DMS114 treated with DMSO at 0.1 percent for 48 hours (cell line): ENCODE results near the gene GTF3C5.
"Not testable (repeated sequence)": the region's sequence is repeated elsewhere in the genome, so short reads cannot be mapped to it uniquely, and the experiment has no call there.

Experiments used
- DNase-seq: peaks from one replicate; lab custom pipeline; 2025; ENCODE audit not compliant: unreplicated experiment; lab: John Stamatoyannopoulos, UW

The GTF3C5 gene

DNA sequence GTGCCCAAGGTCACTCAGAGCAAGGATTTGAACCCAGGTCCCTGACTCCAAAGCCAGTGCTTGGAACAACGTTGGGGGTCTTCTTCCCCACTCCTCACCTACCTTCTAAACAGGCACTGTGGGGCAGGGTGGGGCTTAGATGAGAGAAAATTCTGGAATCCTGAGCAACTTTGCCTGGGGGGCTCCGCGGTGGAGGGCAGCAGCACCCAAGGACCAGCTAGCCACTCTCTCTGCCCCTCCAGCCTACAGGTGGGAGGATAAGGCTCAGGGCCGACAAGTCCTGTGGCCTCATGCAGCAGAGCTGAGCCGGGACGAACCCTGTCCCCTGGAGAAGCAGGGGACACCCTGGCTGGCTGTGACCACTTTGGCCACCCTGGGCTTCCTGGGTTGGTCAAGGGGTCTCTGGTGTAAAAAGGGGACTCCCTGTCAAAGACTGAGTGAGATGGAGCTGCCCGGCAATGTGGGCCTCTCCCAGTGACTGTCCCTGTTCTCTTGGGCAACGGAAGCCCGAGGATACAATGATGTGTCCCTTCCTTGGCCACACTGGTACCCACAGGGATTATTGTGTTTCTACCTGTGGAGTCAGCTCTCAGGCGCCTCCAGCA, 57.5 kb downstream of the GTF3C5 start:
- DNase-seq = no peak

DNA sequence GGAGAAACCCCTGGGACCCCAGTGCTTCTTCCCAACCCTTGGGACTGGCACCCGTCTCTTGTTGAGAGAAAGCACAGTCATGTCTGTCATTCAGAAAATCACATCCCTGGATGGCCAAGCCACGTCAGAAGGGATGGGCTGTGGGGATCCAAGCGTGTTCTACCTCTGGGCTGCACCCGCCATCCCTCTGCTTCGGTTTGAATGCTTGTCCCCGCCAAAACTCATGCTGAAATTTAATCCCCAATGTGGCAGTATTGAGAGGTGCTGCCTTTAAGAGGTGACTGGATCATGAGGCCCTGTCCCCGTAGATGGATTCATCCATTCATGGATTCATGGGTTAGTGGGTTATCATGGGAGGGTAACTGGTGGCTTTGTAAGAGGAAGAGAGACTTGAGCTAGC, 58.0 kb downstream of the GTF3C5 start:
- no peak for DNase-seq

DNA sequence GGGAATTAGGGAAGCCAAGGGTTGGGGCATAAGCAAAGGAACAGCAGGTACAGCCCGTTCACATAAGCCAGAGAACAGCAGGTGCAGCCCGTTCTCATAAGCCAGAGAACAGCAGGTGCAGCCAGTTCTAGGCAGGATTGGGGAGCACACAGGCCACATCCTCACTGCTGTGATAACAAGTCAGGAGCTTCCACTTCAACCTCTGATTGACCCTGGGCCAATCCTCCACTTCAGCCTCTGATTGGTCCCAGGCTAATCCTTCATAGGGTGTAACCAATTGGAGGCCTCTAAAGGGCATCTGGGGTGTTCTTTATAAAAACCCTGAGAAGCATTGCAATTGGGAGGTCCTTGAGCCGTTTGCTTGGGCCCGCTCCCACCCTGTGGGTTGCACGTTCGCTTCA, 58.5 kb downstream of the GTF3C5 start:
- no peak for DNase-seq

DNA sequence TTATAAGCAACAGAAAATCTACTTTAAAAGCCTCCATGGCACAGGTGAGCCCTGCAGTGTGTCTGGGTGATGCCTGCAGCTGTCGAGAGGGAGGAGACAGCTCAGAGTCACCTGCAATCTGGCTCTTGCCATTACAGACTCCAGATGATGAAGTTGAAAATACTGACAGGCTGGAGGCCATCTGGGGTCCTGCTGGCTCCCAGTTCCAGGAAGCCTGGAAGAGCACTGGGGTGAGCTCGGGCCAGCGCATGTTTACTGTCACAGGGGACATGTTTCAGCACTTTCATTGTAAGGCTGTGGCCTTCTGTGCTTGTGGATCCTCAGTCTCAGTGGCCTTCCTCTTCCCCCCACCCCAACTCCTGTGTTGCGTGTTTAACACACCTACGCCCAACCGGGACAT, 59.4 kb downstream of the GTF3C5 start:
- DNase-seq = no peak

DNA sequence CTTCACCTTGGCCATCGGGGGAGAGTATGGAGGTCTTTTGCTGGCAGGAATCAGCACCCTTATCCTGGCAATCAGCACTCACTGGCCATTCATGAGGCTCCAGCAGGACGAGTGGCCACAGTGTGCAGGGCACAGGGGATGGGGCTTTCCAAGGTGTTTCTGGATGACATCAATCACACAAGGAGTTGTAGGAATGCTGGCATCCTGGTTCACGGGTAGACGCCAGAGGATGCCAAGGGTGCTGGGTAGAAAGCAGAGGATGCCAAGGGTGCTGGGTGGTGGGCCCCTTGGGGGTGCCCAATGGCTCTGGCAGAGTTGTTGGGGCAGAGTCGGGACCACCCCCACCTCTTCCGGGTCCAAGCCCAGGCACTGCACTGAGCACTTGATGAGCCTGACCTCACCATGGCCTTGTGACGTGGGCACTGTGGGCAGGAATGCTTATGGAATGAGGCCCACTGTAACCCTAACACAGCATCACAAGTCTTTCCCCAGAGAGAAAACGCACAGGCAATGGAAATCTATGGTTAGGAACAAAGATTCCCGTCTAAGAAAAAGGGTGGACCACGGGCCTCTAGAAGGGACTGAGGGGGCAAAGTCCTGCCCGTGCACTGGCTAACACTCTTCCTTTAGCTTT, 60.1 kb downstream of the GTF3C5 start:
- no peak for DNase-seq

DNA sequence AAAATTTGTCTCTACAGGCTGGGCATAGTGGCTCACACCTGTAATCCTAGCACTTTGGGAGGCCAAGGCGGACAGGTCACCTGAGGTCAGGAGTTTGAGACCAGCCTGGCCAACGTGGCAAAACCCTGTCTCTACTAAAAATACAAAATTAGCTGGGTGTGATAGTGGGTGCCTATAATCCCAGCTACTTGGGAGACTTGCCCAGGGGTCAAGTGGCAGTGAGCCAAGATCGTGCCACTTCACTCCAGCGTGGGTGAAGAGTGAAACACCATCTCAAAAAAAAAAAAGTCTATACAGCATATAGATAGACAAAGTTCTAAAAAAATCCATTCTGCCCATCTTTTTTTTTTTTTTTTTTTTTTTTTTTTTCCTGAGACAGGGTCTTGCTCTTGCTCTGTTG, 63.6 kb downstream of the GTF3C5 start:
- DNase-seq = not testable (repeated sequence)

DNA sequence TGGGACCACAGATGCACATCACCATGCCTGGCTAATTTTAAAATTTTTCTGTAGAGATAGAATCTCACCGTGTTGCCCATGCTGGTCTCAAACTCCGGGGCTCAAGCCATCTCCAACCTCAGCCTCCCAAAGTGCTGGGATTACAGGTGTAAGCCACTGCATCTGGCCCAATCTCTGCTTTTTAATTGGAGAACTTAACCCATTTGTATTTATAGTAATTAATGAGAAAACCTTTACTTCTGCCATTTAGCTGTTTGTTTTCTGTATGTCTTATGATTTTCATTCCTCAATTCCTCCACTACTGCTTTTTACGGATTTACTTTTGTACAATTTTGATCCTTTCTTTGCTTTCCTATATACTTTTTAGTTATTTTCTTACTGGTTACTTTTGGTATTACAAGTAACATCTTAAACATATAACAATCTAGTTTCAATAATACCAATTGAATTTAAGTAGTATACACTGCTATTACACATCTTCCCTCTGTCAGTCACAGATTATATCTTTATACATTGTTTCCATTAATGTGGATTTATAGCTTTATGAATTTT, 64.1 kb downstream of the GTF3C5 start:
- DNase-seq = no peak

DNA sequence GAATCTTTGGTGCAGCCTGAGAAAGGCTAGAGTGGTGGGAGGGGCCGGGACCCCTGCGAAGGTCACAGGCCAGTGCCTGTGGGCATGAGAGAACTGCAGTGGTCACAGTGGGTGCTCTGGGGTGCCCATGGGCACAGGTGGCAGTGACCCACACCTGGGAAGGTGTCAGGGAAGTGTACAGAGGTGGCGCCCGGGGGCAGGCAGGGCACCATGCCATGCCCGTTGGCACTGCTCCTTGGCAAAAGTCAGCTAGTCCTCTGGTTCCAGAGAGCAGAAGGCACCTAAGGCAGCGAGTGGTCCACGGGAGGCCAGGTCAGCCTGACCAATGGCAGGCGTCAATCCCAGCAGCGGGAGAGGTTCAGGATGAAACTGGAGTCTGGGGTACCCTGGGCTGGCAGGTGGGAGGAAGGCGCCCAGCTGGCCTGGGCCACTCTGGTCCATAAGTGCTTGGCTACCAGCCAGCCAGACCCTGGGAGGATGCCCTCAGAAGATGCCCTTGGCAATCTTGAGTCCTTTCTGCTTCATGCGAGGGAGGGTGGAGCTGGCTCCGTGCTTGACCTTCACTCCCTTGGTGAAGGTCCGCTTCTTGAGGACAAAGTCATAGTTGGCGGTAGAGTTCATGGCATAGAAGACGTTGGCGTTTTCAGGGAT, 67.4 kb downstream of the GTF3C5 start:
- DNase-seq = no peak

DNA sequence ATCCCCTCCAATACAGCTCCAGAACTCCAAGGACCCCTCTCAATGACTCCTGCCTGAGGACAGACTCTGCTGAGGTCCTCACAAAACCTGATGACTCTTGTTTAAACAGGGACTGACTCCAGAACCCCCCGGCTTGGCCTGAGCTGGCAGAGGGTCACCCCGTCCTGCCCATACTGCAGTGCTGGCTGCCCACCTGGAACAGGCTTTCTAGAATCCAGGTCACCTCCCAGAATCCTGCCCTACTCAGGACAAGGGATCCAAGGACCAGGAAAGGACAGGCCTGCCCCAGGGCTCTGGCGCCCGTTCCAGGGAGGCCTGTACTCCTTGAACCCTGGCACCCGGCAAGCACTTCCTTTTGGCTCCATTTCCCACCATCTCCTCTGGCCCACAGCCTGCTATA, 68.1 kb downstream of the GTF3C5 start:
- DNase-seq = no peak

DNA sequence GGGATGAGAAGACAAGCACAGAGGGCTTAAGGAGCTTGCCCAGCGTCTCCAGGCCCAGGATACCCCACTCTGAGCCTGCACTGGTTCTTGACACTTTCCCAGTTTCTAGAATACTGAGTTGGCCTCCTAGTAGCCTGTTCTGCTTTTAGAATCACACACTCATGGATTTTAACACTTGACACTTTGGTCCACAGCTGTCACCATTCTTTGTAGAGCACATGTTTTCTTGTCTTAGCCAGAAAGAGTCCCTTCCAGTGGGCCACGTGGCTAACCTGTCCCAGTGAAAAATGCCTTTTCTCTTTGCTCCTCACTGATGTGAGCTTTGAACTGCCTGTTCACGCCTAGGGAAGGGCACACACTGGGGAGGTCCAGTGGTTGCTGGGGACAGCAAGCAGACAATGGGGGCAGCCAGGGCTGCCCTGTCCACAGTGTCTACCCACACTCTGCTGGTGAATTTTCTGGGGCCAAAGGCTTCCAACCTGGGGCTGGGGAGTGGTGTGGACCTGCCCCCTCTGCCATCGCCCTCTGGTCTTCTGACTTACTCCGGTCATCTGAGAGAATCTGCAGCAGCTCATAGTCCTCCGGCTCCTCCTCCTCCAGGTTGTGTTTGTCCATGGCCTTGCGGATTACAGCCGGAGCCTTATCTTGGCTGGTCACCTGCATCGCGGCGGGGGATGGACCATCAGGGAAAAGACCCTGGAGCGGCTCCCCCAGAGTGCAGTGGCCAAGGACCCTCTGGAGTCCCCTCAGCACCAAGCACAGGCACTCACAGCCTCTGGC, 69.1 kb downstream of the GTF3C5 start:
- no peak for DNase-seq

DNA sequence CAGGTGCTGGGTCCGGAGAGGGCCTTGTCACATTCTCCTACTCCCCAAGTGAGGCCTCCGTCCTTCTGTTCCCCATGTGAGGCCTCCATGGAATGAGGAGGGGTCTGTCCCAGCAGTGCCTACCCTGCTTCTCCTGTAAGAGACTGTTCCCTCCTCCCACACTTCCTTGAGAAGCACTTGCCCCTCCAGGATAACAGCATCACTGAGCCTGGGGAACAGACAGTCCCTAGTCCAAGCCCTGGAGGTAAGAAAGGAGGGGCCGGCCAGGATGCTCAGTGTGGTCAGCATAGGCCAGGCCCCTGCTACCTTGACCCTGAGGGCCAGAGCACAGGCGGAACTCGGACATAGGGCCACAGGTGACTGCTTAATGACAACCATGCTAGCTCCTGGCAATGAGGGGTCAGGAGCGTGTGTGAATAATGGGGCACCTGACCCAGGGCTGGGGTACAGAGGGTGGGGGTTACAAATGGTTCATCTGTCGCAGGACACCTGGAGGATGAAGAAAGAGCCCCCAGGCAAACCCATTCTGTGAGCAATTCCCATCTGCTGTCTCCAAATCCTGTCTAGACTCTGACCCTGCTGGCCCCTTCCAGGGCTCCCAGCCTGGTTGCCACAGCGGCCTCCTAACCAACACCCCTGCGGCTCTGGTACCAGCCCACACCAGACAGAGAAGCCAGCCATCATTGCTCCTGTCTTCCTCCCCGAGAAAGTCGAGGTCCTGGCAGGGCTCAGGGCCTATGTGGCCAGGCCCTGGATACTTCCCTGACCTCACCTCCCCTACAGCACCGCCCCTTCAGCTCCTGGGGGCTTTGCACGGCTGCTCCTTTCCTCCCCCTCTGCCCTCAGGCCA, 69.9 kb downstream of the GTF3C5 start:
- no peak for DNase-seq

DNA sequence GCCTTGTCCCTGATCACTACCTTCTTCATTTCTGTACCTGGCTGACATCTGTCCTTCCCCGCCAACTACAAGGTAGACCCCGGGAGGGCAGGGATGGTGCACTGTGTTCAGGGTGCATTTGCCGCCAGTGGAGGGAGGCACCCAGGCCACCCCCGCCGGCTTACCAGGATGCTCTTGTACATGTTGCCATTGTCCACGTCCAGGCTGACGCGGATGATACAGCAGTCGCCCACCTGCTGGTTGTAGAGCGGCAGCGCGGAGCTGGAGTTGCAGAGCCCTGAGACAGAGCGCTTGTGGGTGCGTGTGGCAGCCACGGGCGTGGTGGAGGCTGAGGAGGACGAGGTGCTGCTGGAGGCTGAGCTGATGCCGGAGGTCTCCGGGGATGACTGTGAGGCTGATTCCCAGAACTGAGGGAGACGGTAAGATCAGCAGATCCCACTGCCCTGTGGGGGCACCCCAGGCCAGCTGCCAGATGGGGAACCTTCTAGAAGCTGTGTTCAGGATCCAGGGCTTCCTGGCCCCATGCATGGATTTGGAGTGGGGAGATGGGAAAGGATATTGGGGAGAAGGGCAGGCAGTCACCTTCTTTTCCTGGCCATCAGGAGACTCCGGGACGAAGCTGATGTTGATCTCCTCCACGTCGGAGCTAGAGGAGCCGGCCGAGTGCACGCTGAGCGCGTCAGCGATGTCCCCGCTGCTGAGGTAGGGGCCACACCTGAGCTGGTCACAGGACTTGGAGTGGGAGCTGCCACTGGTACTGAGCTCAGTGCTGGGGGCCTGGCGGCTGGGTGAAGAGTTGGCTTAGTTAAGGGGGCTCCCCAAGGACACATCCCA, 70.8 kb downstream of the GTF3C5 start:
- no peak for DNase-seq

DNA sequence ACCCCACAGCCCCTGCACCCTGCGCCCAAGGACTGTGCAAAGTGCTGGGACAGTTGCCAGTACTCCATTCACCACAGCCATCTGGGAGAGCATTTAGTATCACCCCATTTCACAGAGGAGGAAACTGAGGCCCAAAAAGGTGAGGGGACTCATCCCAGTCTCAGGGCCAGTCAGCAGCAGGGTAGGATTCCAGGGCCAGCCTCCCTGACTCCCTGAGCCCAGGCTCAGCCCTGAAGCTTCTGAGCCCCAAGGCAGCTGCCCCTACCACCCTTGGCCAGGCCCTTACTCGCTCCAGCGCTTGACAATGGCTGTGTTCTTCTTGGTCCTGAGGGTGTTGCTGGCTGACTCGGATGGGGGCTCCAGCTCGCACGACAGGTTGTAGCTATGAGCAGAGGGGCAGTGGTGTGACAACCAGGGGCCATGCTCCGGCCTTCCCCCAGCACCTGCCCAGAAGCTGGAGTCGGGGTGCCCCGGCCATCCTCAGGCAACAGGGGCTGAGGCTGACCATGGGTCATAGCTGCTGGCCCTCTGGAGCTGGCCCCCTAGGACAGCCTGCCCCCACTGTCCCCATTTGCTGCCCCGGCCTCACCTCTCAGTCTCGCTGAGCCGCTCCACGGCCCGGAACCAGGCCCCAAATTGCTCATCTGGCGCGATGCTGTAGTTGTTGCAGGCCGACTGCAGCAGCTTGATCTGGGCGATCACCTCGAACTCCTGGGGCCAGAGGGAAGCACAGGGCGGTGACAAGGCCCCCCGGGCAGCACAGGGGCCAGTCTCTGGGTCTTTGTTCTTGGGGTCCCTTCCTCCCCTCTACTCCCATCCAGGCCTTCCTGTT, 71.6 kb downstream of the GTF3C5 start:
- no peak for DNase-seq

DNA sequence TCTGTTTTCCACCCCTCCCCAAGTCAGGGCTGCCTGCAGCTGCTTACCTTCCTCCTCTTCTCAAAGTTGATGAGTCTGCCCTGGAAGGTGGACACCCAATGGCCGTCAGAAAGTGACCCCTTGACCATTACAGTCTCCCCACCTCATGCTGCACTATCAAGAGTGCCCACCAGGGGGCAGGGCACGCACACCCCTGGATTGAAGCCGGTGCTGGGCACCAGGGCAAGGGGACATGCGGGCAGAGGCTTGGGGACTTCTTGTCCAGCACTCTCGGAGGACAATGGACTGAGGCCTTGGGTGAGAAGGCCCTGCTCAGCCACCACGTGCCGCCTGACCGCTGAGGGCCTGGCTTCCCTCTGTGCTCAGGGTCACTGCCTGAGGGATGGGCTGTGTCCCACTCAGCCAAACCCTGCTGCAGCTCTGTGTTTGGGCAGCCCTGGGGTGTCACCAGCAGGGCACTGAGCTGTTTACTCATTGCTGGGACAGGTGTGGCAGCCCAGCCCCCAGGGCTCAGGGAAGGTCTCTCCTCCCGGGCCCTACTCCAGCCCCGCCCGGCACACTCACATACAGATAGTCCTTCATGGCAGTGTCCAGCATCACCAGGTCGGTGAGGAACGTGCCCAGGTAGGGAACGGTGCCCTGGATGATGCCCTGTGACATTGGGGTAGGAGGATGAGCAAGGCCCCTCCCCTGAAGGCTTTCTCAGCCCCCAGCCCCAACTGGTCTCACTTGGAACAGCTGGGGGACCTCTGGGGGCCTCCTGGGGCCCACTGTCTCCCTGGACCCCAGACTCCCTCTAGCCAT, 72.6 kb downstream of the GTF3C5 start:
- DNase-seq = no peak

DNA sequence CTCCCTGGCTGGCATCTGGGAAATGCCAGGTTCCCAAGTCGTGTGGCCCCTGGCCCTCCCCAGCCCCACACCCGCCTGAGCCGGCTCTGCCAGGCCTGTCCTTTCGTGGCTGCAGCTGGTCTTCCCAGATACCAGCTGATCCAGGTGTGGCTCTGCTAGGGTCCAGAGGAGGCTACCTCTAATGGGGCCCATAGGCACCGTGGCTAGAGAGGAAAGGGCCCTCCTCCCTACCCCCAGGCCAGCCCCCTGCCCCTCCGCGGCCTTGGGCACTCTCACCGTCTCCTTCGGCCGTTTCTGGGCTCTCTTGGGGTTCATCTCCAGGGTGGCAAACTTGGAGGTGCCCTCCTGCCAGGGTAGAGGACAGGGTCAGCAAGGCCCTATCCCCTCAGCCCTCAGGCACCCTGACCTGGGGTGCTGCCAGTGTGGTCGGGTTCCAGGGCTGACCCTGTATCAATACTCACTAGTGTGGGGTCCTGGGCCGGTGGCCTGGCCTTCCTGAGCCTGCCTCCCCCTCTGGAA, 73.2 kb downstream of the GTF3C5 start:
- DNase-seq = no peak

DNA sequence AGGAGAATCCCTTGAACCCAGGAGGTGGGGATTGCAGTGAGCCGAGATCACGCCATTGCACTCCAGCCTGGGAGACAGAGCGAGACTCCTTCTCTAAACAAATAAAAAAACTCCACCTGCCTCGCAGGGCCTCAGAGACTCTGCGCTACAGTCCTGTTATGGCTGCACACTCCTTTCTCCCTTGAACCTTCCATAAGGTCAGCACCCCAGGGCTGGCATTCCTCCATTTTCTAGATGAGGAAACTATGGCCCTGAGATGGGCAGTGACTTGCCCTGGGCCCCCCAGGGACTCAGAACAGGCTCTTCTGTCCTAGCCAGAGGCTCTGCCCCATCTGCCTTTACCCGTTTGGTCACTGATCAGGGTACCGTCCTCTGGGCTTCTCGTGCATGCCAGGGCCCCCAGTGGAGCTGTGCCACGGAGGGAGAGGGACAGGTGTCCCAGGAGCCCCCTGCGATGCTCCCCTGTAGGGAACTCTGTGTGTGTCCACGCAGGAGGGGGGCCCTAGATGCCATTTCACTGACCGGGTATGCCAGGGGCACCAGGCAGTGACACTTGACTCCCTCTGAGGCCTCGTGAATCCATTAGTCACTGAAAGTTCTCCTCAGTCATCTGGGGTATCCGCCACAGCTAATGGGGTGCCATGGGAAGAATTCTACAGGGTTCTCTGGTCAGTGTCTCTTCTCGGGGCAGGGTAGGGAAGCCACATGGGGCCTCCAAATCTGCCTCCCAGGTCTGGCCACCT, 74.1 kb downstream of the GTF3C5 start:
- no peak for DNase-seq

DNA sequence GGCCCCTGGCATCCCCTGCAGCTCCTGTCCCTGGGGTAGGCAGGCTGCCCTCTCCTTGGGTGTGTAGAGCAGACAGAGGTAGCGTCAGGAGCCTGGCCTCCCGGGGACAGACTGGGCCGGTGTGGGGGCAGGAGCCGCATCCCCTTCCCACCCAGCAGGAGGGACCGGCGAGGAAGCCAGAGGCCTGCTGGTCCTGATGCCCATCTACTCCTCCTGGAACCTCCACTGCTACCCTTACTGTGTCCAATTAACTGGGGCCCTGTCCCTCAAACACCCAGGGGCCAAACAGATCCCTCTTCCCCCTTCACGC, 74.6 kb downstream of the GTF3C5 start:
- DNase-seq = no peak
